HG03064 (cell line): Measurements from ENCODE around the gene SIX5.

Experiments
- ATAC-seq: cut with Tn5 transposase; IDR thresholded peaks from one replicate; pipeline ENCODE4 v1.9.1; 2021; ENCODE audit warnings: low read depth; ENCODE audit not compliant: unreplicated experiment

Gene SIX5

GRCh38 chr19:45716359-45717130 is 52.5 kb downstream of the SIX5 start:
- no peak for ATAC-seq

- no peak for ATAC-seq
Observed at GRCh38 chr19:45715139-45715538, 53.9 kb downstream of the SIX5 start.
